Psoas muscle (tissue), 7 donors: ENCODE measurements around the gene SLC5A8. TPM values are rescaled to one million over a fixed set of nuclear protein-coding genes. Genes with fewer than 3 reads are reported as not detected.

ENCODE experiments used
- polyA plus RNA-seq, 3 donors: library from polyadenylated mRNA; stranded (reverse); fragments of 200-250 nt; gene quantifications; one replicate each; pipeline ENCODE4 v1.2.3, GENCODE V29; 2013
- total RNA-seq, 4 donors: library from RNA; stranded (reverse); fragmentation: NEBNext Ultra II Directional in 2 of 4; extraction: Animal tissue kit (Norgen Biotek cat#: 25700) in 2 of 4; gene quantifications; one replicate each; pipeline versions ENCODE4 v1.2.1 to v1.2.4, GENCODE V29; 2021 to 2023
- donor health status: healthy with polysubstance abuse.
- donor health status: DM: no; HTN: no; CAD: no; lungs with moderate emphysema.
- donor health status: Bipolar disorder and iron deficiency.
- donor health status: healthy.
- donor health status: DM: no; HTN: no; CAD: no.
- donor health status: DM: no; HTN: no; CAD: no.
- donor health status: DM: yes; HTN: yes; CAD: no.

Gene SLC5A8
- total and polyA plus RNA-seq, 7 donors: not detected

Other genes starting within 250 kb of the SLC5A8 start
- gene UTP20, start 69.9 kb upstream of the SLC5A8 start, total RNA-seq: 10 to 100 TPM in 1 of 4 donors, 1 to 10 TPM in 3; 6.8 to 11.4 (median 9.2) TPM
- gene UTP20, start 69.9 kb upstream of the SLC5A8 start, polyA plus RNA-seq: 1 to 10 TPM; 3.7 to 8.4 (median 5.2) TPM
- gene ARL1, start 197.5 kb upstream of the SLC5A8 start, total RNA-seq: 10 to 100 TPM; 49.6 to 73.1 (median 67.1) TPM
- 10 to 100 TPM; 41.2 to 56.4 (median 46.2) TPM for gene ARL1, start 197.5 kb upstream of the SLC5A8 start, polyA plus RNA-seq